SU-DHL-6 (cell line): ENCODE results near the gene AFG1L.
A peak's percentile ranks its signal among the peaks of the same experiment; 100 is the strongest.

ENCODE experiments used
- H2AFZ ChIP-seq: fragments of 200-600 bp; sonication (generic); 2 replicates; pipeline ENCODE4 v1.6.1; 2014; ENCODE audit warnings: low read depth, mild to moderate bottlenecking, moderate library complexity, mixed read lengths, antibody characterized with exemption, low read length; ENCODE audit not compliant: severe bottlenecking
- H3F3A ChIP-seq: fragments of 200-600 bp; shearing (Covaris generic); 2 replicates; pipeline ENCODE4 v1.6.0; 2016; ENCODE audit warnings: antibody characterized with exemption, mild to moderate bottlenecking; ENCODE audit not compliant: insufficient read depth
- H3K27ac ChIP-seq: fragments of 200-600 bp; sonication (generic); 2 replicates; pipeline ENCODE4 v1.5.1; 2016; ENCODE audit warnings: low read depth, mild to moderate bottlenecking, low read length, moderate library complexity, mixed read lengths
- H3K27me3 ChIP-seq: fragments of 200-600 bp; sonication (generic), shearing (Covaris generic); 2 replicates; pipeline ENCODE4 v1.6.0; 2014; ENCODE audit warnings: mild to moderate bottlenecking, low read length
- H3K36me3 ChIP-seq: fragments of 200-600 bp; sonication (generic); 2 replicates; pipeline ENCODE4 v1.6.1; 2014; ENCODE audit warnings: mild to moderate bottlenecking, low read length, mixed read lengths
- H3K4me2 ChIP-seq: fragments of 300-600, 200-600 bp; shearing (Covaris generic), sonication (generic); 2 replicates; pipeline ENCODE4 v1.6.0; 2014; ENCODE audit warnings: low read length, low read depth, mild to moderate bottlenecking; ENCODE audit not compliant: poor library complexity, severe bottlenecking
- H3K4me3 ChIP-seq: fragments of 200-600 bp; sonication (generic); 2 replicates; pipeline ENCODE4 v1.5.1; 2014; ENCODE audit warnings: antibody characterized with exemption, low read length, mild to moderate bottlenecking, mixed read lengths; ENCODE audit not compliant: insufficient read depth, poor library complexity, severe bottlenecking
- H3K79me2 ChIP-seq: fragments of 200-600 bp; sonication (generic); 2 replicates; pipeline ENCODE4 v1.6.1; 2014; ENCODE audit warnings: mild to moderate bottlenecking, low read length, moderate library complexity; ENCODE audit not compliant: insufficient read depth
- H3K9ac ChIP-seq: fragments of 200-600 bp; sonication (generic); 2 replicates; pipeline ENCODE4 v1.7.0; 2014; ENCODE audit warnings: mild to moderate bottlenecking, low read length
- H3K9me2 ChIP-seq: fragments of 200-600 bp; sonication (generic); replicated peaks from 2 replicates; pipeline ENCODE4 v1.6.1; 2014; ENCODE audit warnings: low read length; ENCODE audit not compliant: insufficient read depth
- H3K9me3 ChIP-seq: fragments of 200-600 bp; sonication (generic); 2 replicates; pipeline ENCODE4 v1.6.1; 2014; ENCODE audit warnings: low read length, mixed read lengths; ENCODE audit not compliant: insufficient read depth
- H4K20me1 ChIP-seq: fragments of 200-600 bp; sonication (generic); 2 replicates; pipeline ENCODE4 v1.6.1; 2014; ENCODE audit warnings: low read depth, mild to moderate bottlenecking, antibody characterized with exemption, low read length, moderate library complexity, mixed read lengths
- CTCF ChIP-seq: fragments of 200-600 bp; sonication (generic); IDR thresholded peaks from one replicate; pipeline ENCODE4 v1.5.1; 2017; ENCODE audit warnings: antibody characterized with exemption, mild to moderate bottlenecking, low read length, moderate library complexity; ENCODE audit not compliant: insufficient read depth, poor library complexity, severe bottlenecking
- EZH2phosphoT487 ChIP-seq: fragments of 200-600 bp; sonication (generic), shearing (Covaris generic); conservative IDR thresholded peaks from 2 replicates; pipeline ENCODE4 v1.6.1; 2018; ENCODE audit warnings: mild to moderate bottlenecking, antibody characterized with exemption, low read length, moderate library complexity, mixed read lengths

AFG1L gene

GRCh38 chr6:108524528-108525248, 229.8 kb downstream of the AFG1L start:
- Histone ChIP-seq H3K79me2 (no peaks in the 10 kb centered on the region), H3K36me3 (no peaks in the 10 kb centered on the region), H3K27me3 (no peaks in the 10 kb centered on the region), H2AFZ (no peak overlapping the region), H3K9ac (no peak overlapping the region), H3K4me2 (no peak overlapping the region), H3F3A (no peaks in the 10 kb centered on the region), H3K27ac (no peak overlapping the region), H3K9me3 (no peaks in the 10 kb centered on the region), H3K4me3 (no peak overlapping the region), H3K9me2 (no peaks in the 10 kb centered on the region), H4K20me1 (no peaks in the 10 kb centered on the region)
- no peak for TF ChIP-seq CTCF

GRCh38 chr6:108526739-108527174, 231.9 kb downstream of the AFG1L start:
- Histone ChIP-seq H3K27ac (no peak overlapping the region), H3K36me3 (no peaks in the 10 kb centered on the region), H3K27me3 (no peaks in the 10 kb centered on the region), H3K9me2 (no peaks in the 10 kb centered on the region), H3K4me2 (no peak overlapping the region), H3K9ac (no peak overlapping the region), H3F3A (no peaks in the 10 kb centered on the region), H4K20me1 (no peaks in the 10 kb centered on the region), H3K79me2 (no peaks in the 10 kb centered on the region), H3K9me3 (no peaks in the 10 kb centered on the region), H3K4me3 (no peak overlapping the region), H2AFZ (no peak overlapping the region)
- peak; percentile 56 for TF ChIP-seq CTCF
- no peak for TF ChIP-seq EZH2phosphoT487

GRCh38 chr6:108528878-108529277, 234.0 kb downstream of the AFG1L start:
- Histone ChIP-seq H3K4me2 (no peak overlapping the region), H2AFZ (no peak overlapping the region), H3K9ac (no peak overlapping the region), H3K36me3 (no peaks in the 10 kb centered on the region), H3K9me3 (no peaks in the 10 kb centered on the region), H4K20me1 (no peaks in the 10 kb centered on the region), H3K9me2 (no peaks in the 10 kb centered on the region), H3K79me2 (no peaks in the 10 kb centered on the region), H3K27ac (no peak overlapping the region), H3K4me3 (no peak overlapping the region), H3F3A (no peaks in the 10 kb centered on the region), H3K27me3 (no peaks in the 10 kb centered on the region)
- no peak for TF ChIP-seq CTCF
- TF ChIP-seq EZH2phosphoT487: no peak
